Kidney (tissue), 14 donors: ENCODE results near the gene MYL7. TPM values are rescaled to one million over a fixed set of nuclear protein-coding genes. Genes with fewer than 3 reads are reported as not detected.
"Not testable (repeated sequence)": the region's sequence is repeated elsewhere in the genome, so short reads cannot be mapped to it uniquely, and the experiment has no call there.

Experiments used
- DNase-seq, 5 donors: peaks; one replicate each; pipeline ENCODE4 v3.0.0-alpha.2; 2013 to 2020
- FAIRE-seq: peaks from 2 replicates; lab custom pipeline; 2012; peaks lifted over from hg19 to GRCh38; lab: Jason Lieb, UNC
- H3K27ac ChIP-seq, 2 donors: one replicate each; pipeline ENCODE4 v1.7.0; 2013; ENCODE audit warnings: low read depth in 2 of 2, low read length in 2 of 2, inconsistent platforms in 1 of 2
- H3K27me3 ChIP-seq: one replicate; pipeline ENCODE4 v1.7.1; 2013; ENCODE audit warnings: low read length, inconsistent platforms; ENCODE audit not compliant: control insufficient read depth, insufficient read depth
- H3K36me3 ChIP-seq, 3 donors: one replicate each; pipeline versions ENCODE4 v1.7.0 to v1.7.1; 2013; ENCODE audit warnings: low read length in 3 of 3, control low read depth in 1 of 3, inconsistent platforms in 1 of 3; ENCODE audit not compliant: insufficient read depth in 3 of 3, control insufficient read depth in 2 of 3
- H3K4me1 ChIP-seq, 3 donors: one replicate each; pipeline versions ENCODE4 v1.7.0 to v1.7.1; 2013; ENCODE audit warnings: low read length in 3 of 3, inconsistent platforms in 1 of 3, low read depth in 1 of 3; ENCODE audit not compliant: control insufficient read depth in 2 of 3, insufficient read depth in 2 of 3
- H3K4me3 ChIP-seq, 3 donors: one replicate each; pipeline versions ENCODE4 v1.7.0 to v1.8.1; 2013; ENCODE audit warnings: low read length in 3 of 3, control low read depth in 1 of 3, inconsistent platforms in 1 of 3
- H3K9ac ChIP-seq, 3 donors: one replicate each; pipeline versions ENCODE4 v1.7.0 to v1.7.1; 2013; ENCODE audit warnings: low read length in 3 of 3, control low read depth in 1 of 3, inconsistent platforms in 1 of 3
- H3K9me3 ChIP-seq, 3 donors: one replicate each; pipeline versions ENCODE4 v1.7.0 to v1.7.1; 2013; ENCODE audit warnings: low read length in 3 of 3, control low read depth in 1 of 3, inconsistent platforms in 1 of 3; ENCODE audit not compliant: control insufficient read depth in 2 of 3, insufficient read depth in 1 of 3
- intact Hi-C: fragments of 100-400 bp; cut with DNase I; formaldehyde crosslinking; loops from one replicate; pipeline ENCODE4 v1.11.1; 2022
- polyA plus RNA-seq: library from polyadenylated mRNA; stranded (reverse); fragments of 350-450 nt; fragmentation: Illumina TruSeq; extraction: RNeasy Lipid Tissue Mini Kit (QIAGEN cat#74804); gene quantifications from one replicate; pipeline ENCODE4 v1.2.3, GENCODE V29; 2014; ENCODE audit warnings: low read depth, low replicate concordance; ENCODE audit not compliant: insufficient read depth
- total RNA-seq: library from RNA; stranded (reverse); fragmentation: NEBNext Ultra II Directional; extraction: Animal tissue kit (Norgen Biotek cat#: 25700); gene quantifications from one replicate; pipeline ENCODE4 v1.2.1, GENCODE V29; 2021
- TF ChIP-seq, protein P1 (sequence below): IDR thresholded peaks from 3 replicates; pipeline ENCODE4 v1.5.1; 2012; ENCODE audit warnings: mild to moderate bottlenecking, moderate library complexity, borderline replicate concordance; ENCODE audit not compliant: insufficient read depth; ENCODE audit errors: extremely low read depth
- donor health status: control.
- donor health status: control.
- donor health status: control.
- donor health status: control.
- donor health status: control.
- donor health status: DM: yes; HTN: yes; CAD: no.
- donor health status: Normal renal cell carcinoma (clear cell type).

Gene MYL7
- total and polyA plus RNA-seq, 2 donors from 2014 or later: not detected

DNA sequence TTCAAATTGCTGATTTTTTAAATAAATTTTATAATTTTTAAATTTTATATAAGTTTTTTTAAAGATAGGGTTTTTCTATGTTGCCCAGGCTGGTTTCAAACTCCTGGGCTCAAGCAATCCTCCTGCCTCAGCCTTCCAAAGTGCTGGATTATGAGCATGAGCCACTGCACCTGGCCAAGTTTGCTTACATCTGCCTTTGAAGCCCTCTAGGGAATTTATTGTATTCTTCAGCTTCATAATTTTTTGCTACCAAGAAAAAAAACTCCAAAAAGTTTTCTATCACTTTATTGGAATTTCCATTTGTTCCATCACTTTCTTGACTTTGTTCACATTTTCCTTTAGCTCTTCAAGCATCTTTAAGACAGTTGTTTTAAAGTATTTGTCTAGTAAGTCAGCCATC, 14.0 kb downstream of the MYL7 start:
- Histone ChIP-seq H3K36me3 (no peaks in the 10 kb centered on the region), H3K27me3 (no peaks in the 10 kb centered on the region), H3K9ac (no peak overlapping the region), H3K4me1 (peaks cover 0 to 7% (median 4%) of the 10 kb centered on the region in 3 donors), H3K9me3 (no peaks in the 10 kb centered on the region), H3K27ac (no peak overlapping the region), H3K4me3 (no peak overlapping the region)
- FAIRE-seq (no peak), DNase-seq (no peak)
- intact Hi-C loops: no loop called here
- TF ChIP-seq, protein P1, sequence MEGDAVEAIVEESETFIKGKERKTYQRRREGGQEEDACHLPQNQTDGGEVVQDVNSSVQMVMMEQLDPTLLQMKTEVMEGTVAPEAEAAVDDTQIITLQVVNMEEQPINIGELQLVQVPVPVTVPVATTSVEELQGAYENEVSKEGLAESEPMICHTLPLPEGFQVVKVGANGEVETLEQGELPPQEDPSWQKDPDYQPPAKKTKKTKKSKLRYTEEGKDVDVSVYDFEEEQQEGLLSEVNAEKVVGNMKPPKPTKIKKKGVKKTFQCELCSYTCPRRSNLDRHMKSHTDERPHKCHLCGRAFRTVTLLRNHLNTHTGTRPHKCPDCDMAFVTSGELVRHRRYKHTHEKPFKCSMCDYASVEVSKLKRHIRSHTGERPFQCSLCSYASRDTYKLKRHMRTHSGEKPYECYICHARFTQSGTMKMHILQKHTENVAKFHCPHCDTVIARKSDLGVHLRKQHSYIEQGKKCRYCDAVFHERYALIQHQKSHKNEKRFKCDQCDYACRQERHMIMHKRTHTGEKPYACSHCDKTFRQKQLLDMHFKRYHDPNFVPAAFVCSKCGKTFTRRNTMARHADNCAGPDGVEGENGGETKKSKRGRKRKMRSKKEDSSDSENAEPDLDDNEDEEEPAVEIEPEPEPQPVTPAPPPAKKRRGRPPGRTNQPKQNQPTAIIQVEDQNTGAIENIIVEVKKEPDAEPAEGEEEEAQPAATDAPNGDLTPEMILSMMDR: no peak

GRCh38 chr7:44126574-44126973, 14.6 kb downstream of the MYL7 start:
- H3K9ac ChIP-seq, H3K36me3 ChIP-seq, H3K27me3 ChIP-seq, H3K27ac ChIP-seq, FAIRE-seq, H3K9me3 ChIP-seq, intact Hi-C loops, H3K4me1 ChIP-seq, H3K4me3 ChIP-seq: not testable (repeated sequence)
- DNase-seq: peak in 1 of 5 donors; percentile 5

- H3K36me3 ChIP-seq: peaks cover 0 to 4% (median 0%) of the 10 kb centered on the region in 3 donors
- TF ChIP-seq, protein P1: no peak
- no peaks in the 10 kb centered on the region for H3K27me3 ChIP-seq
- no peak for FAIRE-seq
- H3K9me3 ChIP-seq: no peaks in the 10 kb centered on the region
- DNase-seq: peak in 1 of 5 donors; percentile 36
- intact Hi-C loops: no loop called here
- no peak overlapping the region for H3K9ac ChIP-seq
- H3K27ac ChIP-seq: no peak overlapping the region
- peaks cover 0 to 7% (median 4%) of the 10 kb centered on the region in 3 donors for H3K4me1 ChIP-seq
- H3K4me3 ChIP-seq: no peak overlapping the region
These were observed 16.3 kb downstream of the MYL7 start for GRCh38 chr7:44124822-44125202.

DNA sequence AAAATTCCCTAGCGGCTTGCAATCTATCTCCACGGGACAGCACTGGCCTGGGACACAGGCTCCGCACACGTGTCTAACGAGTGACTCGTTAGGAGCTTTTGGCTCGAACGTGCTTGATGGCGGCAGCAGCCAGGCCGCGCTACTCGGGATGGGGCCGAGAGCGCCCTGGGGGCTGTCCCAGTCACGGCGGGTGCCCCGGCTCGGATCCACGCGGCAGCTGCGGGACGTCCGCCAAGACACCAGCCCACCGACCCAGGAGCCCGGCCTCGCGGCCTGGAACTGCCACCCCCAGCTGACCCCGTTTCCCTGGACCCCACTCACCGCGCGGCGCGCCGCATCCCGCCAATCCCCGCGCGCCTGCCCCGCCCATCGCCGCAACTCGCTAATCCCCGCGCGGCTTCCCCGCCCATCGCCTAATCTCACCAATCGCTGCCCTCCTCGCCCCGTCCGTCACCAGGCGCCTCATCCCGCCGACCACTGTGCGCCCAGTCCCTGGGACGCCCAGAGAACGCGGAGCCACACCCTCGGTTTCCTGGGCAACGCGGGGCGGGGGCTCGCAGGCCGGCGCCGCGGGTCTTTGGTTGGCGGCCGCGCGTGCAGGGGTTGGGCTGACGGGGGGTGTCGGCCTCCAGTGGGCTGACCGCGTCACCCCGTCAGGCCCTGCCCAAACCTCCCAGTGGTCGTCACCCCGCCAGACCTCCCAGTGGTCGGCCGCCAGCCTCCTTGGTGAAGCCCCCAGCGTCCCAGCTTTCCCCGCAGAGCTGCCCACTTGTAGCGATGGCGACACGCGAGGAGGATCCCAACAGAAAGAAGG, 17.7 kb downstream of the MYL7 start, which contains the start of gene POLD2:
Gene POLD2, minus strand, starts transcription at position 359 of the 814 bp plus-strand sequence. CDS start 1,495 bp downstream, outside the sequence.
- intact Hi-C loops: no loop called here

More for the DNA sequence above, 17.7 kb downstream of the MYL7 start, which contains the start of gene POLD2:
- Histone ChIP-seq H3K9me3 (no peaks in the 10 kb centered on the region), H3K4me1 (peaks cover 0 to 7% (median 4%) of the 10 kb centered on the region in 3 donors), H3K27me3 (no peaks in the 10 kb centered on the region), H3K27ac (peak within 1 kb of the TSS; percentile 78 to 83), H3K9ac (peak within 1 kb of the TSS; percentile 60 to 77 (median 77)), H3K4me3 (peak within 1 kb of the TSS; percentile 78 to 85 (median 81)), H3K36me3 (peaks cover 0 to 4% (median 3%) of the 10 kb centered on the region in 3 donors)
- TF ChIP-seq, protein P1: peak; percentile 0
- DNase-seq (peak; percentile 98 to 99 (median 99)), FAIRE-seq (peak; percentile 32)
